Bronchial epithelial cell (primary cell): ENCODE data around the gene TCF3. TPM values are rescaled to one million over a fixed set of nuclear protein-coding genes. Genes with fewer than 3 reads are reported as not detected.

Source experiments
- DNase-seq: peaks from one replicate; pipeline ENCODE4 v3.0.0-alpha.2; 2010; ENCODE audit warnings: low read depth
- FAIRE-seq: peaks from 2 replicates; lab custom pipeline; 2011; peaks lifted over from hg19 to GRCh38; lab: Jason Lieb, UNC
- H3K27me3 ChIP-seq: 2 replicates; pipeline ENCODE4 v1.5.1; 2011; ENCODE audit warnings: low read length; ENCODE audit not compliant: control insufficient read depth, insufficient read depth
- H3K36me3 ChIP-seq: 2 replicates; pipeline ENCODE4 v1.5.1; 2011; ENCODE audit warnings: low read length; ENCODE audit not compliant: control insufficient read depth, insufficient read depth
- H3K4me3 ChIP-seq: 2 replicates; pipeline ENCODE4 v1.5.1; 2011; ENCODE audit warnings: mild to moderate bottlenecking, low read depth, low read length, control low read depth
- total RNA-seq: library from RNA; depleted of rRNA; stranded (reverse); fragments of >200 nt; gene quantifications from 2 replicates; pipeline ENCODE4 v1.2.1, GENCODE V29; 2014
- TF ChIP-seq, protein P1 (sequence below): IDR thresholded peaks from 2 replicates; pipeline ENCODE4 v1.5.1; 2011; ENCODE audit warnings: mild to moderate bottlenecking, moderate library complexity, low read length, control low read depth, inconsistent platforms; ENCODE audit not compliant: insufficient read depth, severe bottlenecking

TCF3 gene
- total RNA-seq, 1 donor from 2014 or later, result 68.2 TPM

DNA sequence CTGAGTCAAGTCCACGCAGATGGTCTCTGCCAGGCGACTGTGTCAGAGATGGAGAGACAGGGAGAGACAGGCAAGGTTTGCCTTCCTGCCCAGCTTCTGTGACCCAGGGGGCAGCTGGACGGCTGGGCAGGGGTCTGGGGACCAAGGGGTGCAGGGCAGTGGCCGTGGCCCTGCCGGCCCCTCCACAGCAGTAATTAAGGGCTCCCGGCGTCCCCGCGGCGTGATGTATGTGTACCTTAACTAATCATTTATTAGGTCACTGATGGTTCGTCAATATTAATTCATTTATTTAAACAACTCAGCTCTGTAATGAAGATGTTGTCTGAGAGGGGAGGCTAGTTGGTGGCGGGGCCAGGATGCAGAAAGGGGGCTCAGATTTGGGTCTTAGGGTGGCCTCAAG, 28.6 kb upstream of the TCF3 start:
- TF ChIP-seq, protein P1, sequence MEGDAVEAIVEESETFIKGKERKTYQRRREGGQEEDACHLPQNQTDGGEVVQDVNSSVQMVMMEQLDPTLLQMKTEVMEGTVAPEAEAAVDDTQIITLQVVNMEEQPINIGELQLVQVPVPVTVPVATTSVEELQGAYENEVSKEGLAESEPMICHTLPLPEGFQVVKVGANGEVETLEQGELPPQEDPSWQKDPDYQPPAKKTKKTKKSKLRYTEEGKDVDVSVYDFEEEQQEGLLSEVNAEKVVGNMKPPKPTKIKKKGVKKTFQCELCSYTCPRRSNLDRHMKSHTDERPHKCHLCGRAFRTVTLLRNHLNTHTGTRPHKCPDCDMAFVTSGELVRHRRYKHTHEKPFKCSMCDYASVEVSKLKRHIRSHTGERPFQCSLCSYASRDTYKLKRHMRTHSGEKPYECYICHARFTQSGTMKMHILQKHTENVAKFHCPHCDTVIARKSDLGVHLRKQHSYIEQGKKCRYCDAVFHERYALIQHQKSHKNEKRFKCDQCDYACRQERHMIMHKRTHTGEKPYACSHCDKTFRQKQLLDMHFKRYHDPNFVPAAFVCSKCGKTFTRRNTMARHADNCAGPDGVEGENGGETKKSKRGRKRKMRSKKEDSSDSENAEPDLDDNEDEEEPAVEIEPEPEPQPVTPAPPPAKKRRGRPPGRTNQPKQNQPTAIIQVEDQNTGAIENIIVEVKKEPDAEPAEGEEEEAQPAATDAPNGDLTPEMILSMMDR, result no peak
- peaks cover 11% of the 10 kb centered on the region for H3K27me3 ChIP-seq
- H3K4me3 ChIP-seq, result no peak overlapping the region
- no peaks in the 10 kb centered on the region for H3K36me3 ChIP-seq
- FAIRE-seq (no peak), DNase-seq (no peak)

DNA sequence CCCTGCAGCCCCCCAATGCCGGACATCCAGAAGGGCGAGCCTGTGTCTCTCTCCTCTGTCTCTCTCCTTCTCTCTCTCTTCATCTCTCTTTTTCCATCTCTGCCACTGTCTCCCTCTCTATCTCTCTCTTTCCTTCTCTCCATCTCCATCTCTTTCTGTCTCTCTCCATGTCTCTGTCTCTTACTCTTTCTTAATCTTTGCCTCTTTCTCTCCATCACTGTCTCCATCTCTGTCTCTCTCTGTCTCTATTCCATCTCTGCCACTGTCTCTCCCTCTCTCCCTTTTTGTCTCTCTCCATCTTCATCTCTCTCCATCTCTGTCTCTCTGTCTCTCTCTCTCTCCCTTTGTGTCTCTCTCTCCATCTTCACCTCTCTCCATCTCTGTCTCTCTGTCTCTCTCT, 25.7 kb upstream of the TCF3 start:
- TF ChIP-seq, protein P1, result no peak
- FAIRE-seq, result no peak

DNA sequence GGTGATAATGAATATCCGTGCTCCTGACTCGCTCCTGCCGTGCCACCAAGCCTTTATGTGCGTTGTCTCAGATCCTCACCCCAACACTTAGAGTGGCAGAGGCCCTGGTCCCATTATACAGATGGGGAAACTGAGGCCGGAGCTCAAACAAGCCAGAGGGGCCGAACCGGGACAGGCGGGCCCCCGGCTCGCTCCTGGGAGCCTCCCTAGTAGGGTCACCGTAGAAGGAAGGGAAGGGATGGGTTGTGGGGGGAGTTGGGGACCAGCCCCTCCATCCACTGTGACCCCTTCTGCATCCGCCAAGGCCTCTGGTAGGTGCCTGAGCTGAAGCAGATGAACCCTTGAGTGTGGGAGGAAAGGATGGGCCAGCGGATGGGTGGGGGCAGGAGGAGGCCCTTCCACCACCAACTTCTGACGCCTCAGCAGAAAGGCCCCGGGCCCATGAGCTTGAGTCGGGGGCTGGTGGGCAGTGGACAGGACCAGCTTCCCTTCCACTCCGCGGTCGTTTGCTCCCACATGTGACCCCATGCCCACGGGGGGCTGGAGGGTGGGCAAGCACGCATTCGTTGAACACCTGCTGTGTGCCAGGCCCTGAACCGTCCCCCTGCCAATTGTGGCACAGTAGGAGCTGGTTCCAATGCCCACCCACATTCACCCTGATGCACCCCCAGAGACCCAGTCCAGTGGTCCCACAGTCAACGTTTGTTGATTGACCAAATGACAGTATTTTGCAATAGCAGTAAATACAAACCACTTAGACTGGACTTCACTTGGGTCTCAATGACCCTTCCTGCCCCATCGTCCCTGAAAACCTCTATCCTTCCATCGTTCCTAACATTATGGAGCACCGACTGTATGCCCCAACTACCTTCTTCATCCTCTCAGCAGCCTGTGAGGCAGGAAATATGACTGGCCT, 24.2 kb upstream of the TCF3 start:
- Histone ChIP-seq H3K4me3 (no peak overlapping the region), H3K27me3 (peaks cover 9% of the 10 kb centered on the region), H3K36me3 (no peaks in the 10 kb centered on the region)
- TF ChIP-seq, protein P1, result no peak
- DNase-seq (no peak), FAIRE-seq (peak; percentile 13)

More for the DNA sequence above, 25.7 kb upstream of the TCF3 start:
- no peaks in the 10 kb centered on the region for H3K36me3 ChIP-seq
- no peak for DNase-seq
- no peak overlapping the region for H3K4me3 ChIP-seq
- H3K27me3 ChIP-seq, result peaks cover 11% of the 10 kb centered on the region

DNA sequence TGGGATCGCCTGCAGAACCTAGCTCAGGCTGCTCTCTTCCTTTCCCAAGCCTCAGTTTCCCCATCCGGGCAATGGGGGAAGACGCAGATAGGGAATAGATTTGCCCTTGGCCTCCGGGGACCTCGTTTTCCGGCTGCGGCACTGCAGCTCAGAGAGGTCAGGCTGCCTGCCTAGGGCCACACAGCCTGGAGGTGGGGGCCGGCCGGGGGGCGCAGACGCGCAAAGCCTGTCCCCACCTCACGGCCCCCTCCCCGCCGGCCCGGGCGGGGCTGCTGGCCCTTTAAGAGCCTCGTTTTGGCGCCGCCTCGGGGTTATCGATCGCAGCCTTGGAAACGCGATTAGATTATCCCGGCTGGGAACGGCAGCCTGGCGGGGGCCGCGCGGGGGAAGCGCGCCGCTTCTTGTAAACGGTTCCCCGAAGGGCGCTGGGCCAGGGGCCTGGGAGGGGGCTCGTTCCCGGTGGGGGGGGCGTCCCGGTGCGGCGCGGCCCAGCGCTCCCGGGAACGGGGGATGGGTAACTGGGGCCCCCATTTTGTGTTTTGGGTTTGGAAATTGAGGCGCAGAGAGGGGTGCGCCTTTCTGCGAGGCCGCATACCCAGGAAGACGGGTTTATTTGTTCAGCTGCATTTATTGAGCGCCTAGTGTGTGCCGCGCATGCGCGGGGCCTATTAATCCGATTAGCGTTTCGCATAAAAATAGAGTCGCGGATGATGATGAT, 23.4 kb upstream of the TCF3 start:
- H3K36me3 ChIP-seq, result no peaks in the 10 kb centered on the region
- H3K4me3 ChIP-seq, result no peak overlapping the region
- TF ChIP-seq, protein P1, result no peak
- no peak for DNase-seq
- peaks cover 9% of the 10 kb centered on the region for H3K27me3 ChIP-seq
- FAIRE-seq, result no peak

DNA sequence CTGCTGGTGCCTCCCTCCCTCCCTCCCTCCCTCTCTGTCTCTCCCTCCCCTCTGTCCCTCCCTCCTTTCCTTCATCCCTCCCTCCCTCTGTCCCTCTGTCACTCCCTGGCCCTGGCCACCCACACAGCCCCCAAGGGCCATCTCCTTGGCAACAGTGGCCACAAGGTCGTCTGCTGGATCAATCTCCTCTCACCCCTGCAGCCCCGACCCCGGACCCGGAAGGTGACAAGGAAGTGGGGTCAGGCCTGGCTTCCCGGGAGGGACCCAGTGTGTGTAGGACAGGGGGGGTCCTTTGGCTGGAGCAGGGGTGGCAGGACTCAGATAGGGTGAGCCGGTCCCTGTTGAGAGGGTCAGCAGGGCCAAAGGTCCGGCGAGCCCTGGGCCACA, 21.9 kb upstream of the TCF3 start:
- DNase-seq (no peak), FAIRE-seq (no peak)
- TF ChIP-seq, protein P1, result no peak
- Histone ChIP-seq H3K4me3 (no peak overlapping the region), H3K27me3 (peaks cover 10% of the 10 kb centered on the region), H3K36me3 (no peaks in the 10 kb centered on the region)
